Activated T-cell treated with anti-CD3 and anti-CD28 coated beads, Interleukin-2, amount 50 U/mL, for 1 hour (primary cell): ENCODE results near the gene RAB27A.
A peak's percentile ranks its signal among the peaks of the same experiment; 100 is the strongest.
"Not testable (repeated sequence)": the region's sequence is repeated elsewhere in the genome, so short reads cannot be mapped to it uniquely, and the experiment has no call there.

Experiments
- DNase-seq: peaks from one replicate; pipeline ENCODE4 v3.0.0-alpha.2; 2020

Gene RAB27A

DNA sequence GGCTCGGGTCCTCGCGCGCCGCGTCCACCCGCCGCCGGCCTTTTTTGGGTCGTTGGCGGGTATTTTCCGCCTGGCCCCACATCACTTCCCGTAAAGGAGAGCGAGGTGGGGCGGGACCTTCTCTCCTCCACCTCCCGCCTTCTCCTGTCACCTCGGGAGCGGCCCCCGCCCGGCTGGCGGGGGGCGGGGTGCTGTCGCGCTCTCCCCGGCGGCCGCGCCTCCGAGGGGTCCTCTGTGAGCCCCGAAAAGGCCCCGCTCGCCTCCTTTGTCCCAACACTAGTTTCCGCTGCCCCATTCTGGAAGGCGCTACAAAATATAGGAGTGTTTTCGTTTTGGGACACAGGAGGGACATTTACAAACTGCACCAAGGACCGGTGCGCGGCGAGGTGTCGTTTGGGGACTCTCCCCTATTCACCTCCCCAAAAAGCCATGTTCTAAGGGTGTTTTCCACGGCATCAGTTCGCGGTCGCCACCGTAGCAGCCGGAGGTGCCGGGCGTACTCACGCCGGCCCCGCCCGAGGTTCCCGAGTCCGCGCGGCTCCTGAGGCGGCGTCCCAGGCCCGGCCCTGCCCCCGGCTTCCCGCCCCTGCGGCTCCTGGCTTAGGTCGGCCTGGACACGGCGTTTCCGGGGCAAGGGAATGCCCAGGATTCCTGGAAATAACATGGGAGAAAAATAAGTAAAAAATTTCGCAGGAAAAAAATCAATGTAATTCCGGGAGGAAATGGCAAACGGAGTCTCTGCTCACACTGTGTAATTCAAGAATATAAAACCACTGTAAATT is at the start of gene RAB27A:
TSS of gene RAB27A (minus strand) at position 68 of the 782 bp plus-strand sequence. CDS start 54,879 bp downstream, outside the sequence.
- DNase-seq: peak; percentile 80

DNA sequence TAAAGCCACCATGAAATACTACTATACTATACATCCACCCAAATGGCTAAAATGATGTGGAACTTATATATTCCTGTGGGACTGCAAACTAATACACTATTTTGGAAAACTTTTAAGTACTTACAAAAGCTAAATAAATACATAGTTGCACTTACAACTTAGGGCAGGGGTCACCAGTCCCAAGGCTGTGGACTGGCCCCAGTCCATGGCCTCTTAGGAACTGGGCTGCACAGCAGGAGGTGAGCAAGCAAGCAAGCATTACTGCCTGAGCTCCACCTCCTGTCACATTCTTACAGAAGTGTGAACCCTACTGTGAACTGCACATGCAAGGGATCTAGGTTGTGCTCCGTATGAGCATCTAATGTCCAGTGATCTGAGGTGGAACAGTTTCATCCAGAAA is 47.5 kb upstream of the RAB27A start:
- no peak for DNase-seq

DNA sequence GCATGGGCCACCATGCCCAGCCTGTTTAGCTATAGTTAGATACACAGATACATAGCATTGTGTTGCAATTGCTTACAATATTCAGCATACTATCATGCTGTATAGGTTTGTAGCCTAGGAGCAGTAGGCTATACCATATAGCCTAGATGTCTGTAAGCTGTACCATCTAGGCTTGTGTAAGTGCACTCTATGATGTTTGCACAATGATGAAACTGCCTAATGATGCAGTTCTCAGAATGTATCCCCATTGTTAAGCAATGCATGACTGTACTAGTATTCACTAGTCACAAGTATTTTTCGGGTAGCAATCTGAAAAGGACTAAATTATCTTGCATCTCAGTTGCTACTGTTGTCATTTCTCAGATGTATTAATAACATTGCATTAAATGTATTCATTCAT is 45.4 kb upstream of the RAB27A start:
- DNase-seq: no peak

DNA sequence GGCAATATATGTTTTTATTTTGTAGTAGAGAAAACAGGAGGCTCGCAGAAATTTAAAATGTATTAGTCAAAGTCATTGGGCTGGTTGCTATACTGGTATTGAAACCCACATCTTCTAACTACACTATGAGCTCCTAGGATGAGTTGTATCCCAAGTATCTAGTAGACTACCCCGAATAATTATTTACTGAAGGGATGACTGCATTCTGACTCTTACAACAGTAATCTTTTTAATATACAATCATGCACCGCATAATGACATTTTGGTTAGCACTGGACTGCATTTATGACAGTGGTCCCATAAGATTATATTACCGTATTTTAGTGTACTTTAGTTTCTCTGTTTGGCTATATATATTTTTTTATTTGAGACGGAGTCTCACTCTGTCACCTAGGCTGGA is 44.8 kb upstream of the RAB27A start:
- DNase-seq: no peak

DNA sequence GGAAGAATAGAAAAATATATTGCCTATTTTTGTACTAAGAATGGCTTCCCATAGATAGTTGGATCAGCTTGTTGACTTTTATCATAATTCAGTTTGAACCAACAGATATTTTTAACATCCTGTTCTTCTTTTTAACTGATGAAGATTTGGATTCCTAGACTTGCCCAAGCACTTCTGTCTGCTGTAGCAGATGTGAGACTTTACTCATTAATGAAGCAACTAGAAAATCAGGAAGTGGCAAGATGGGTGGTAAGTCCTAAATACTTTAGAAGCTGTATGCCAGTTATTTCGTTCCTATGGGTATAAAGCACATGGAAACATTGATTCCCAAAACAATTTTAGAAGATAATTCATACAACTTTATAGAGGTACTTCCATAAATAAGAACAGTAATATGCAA is 37.8 kb upstream of the RAB27A start:
- DNase-seq: no peak

DNA sequence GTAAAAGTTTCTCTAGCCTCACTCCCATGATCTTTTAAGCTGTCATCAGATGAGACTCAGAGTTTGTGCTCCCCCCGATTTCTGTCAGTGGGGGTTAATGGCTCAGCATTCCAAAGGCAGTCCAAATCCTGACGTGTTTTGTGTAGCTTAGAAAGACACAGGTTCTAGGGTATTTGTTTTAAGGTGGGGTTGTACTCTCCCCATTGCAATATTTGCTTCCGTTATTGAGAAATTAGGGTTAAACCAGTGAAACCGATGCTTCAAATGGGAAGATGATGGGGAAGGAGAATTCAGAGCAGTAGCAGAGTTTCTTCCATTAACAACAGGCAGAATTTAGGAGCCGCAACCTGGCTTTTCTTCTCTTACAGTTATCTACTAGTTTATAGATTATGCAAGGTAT is 32.9 kb upstream of the RAB27A start:
- DNase-seq: no peak

DNA sequence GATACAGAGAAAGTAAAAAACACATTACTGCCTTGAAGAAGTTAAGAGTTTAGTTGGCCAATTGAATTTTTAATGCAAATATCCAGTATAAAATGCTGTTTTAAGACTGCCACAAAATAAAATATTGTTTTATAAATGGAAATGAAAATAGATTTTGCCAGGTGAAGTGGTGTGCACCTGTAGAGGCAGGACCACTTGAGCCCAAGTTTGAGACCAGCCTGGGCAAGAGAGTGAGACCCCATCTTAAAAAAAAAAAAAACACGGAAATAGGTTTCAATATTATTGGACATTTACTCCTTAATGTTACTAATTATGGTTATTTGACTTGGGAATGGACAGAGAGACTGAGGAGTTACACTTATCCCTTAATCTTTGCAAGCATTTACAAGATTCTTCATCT is 31.4 kb upstream of the RAB27A start:
- DNase-seq: no peak

DNA sequence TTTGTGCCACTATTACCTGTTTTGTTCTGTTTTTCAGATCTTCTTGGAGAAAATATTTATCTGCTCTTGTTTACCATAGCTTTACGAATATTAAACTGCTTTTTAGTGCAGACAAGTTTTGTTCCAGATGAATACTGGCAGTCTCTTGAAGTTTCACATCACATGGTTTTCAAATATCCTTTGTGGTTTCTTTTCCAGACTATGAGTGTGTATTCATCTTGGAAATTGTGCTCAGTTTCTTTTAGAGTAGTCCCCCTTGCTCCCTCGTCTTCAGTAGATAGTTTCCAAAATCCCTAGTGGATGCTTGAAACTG is 30.6 kb upstream of the RAB27A start:
- DNase-seq: no peak

DNA sequence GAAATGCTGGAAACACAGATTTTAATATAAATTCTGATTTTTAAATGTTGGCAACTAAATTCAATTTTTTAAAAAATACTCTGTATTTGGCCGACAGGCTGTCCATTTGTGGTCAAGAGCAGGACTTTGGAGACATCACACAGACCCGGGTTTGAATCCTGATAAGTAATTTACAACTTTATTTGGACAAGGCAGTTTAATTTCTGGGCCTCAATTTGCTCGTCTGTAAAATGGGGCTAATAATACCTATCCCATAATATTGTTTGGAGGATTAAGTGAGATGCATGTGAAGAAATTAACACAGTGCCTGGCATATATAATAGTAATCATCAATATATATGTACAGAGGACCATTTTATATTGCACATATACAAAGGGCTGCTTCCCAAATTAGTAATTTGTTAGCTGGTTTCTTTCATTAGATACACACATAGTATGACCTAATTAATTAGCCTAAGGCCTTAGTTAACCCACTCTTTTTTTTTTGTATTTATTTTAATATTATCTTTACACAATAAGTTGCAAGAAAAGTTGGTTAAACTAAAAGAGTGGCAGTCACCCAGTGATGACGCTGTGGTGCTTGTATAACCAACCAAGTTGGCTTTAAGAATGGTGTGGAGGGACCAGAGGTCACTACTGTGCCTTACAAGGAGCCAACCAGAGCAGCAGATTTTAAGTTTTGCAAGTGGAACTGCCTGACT is 30.1 kb upstream of the RAB27A start:
- no peak for DNase-seq

DNA sequence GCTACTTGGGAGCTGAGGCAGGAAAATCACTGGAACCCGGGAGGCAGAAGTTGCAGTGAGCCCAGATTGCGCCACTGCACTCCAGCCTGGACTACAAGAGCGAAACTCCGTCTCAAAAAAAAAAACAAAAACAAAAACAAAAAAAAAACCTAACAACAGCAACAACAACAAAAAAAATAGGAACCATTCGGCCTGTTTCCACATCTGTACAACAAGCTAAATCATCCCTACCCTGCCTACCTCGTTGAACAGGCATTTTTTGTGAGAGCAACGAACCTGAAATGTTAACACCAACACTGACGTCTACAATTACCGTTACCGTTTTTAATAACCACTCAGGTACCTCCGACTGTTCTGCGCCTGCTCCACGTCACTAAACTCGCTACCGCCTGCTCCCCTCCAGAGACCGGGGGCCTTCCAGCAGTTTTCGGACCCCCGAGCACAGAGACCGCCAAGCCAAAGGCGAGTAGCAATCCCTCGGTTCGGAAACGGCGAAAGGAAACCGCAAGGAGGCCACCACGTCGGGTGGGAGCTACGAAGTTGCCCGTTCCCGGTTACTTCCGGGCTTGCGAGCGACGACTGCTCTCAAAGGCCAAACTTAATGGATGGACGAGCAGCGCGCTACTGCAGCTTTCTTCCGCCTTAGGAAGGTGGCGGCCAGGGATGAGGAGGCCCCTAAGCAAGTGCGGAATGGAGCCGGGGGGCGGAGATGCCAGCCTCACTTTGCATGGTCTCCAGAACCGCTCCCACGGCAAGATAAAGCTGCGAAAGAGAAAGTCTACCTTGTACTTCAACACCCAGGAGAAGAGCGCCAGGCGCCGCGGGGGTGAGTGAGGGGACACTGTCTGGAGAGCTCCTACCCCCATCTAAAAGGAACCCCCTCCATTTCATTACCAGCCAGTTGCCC is 29.2 kb upstream of the RAB27A start, which contains the start of the genes PIGB and PIGBOS1:
TSS of gene PIGB (plus strand) at position 635 of the 907 bp plus-strand sequence. CDS start at position 664, 29 bp downstream.
TSS of gene PIGBOS1 (minus strand) at position 536 of the 907 bp plus-strand sequence. CDS start 1,331 bp downstream, outside the sequence.
- DNase-seq: peak; percentile 82

DNA sequence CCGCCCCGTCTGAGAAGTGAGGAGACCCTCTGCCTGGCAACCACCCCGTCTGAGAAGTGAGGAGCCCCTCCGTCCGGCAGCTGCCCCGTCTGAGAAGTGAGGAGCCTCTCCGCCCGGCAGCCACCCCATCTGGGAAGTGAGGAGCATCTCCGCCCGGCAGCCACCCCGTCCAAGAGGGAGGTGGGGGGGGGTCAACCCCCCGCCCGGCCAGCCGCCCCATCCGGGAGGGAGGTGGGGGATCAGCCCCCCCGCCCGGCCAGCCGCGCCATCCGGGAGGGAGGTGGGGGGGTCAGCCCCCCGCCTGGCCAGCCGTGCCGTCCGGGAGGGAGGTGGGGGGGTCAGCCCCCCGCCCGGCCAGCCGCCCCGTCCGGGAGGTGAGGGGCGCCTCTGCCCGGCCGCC is 13.2 kb upstream of the RAB27A start:
- not testable (repeated sequence) for DNase-seq

DNA sequence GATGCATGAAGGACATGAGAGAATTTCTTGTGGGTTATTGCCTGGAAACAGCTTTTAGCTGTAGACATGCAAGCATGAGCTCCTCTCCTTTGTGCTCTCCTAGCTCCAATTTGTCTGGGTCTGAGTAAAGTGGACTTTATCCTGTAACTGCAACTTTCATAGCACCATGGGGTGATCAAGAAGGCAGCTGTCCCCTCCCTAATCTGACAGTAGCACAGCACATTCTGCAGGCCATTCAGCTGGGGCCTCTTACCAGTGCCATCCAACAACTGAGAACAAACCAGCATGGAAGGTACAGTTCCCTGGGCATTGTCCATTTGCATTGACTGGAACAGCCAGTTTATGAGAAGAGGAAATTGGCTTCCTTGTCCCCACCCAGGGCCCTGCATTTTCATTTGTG is 7.7 kb upstream of the RAB27A start:
- no peak for DNase-seq

DNA sequence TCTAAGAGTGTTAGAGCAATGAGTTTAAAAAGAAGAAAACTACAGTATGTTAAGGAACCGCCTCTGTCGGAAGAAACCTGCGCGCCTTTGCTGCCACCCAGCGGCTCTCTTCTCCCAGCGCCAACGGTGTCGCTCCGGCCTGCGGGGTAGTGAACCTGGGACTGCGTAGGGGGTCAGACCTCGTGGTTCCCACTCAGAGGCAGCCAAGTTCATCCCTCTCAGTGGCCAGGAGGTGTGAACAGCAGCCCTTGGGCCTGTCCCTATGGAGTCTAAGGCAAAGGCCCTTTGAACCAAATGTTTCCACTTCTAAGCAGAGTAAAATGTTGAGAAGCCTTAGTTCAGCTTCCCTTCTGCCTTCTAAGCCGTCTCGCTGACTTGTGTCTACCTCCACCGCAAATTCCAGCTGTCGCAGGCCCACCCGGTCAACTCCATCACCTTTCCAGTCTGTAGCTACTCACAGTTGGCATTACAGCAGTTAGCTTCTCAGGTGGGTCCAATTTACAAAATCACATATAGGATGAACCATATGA is 980 bp upstream of the RAB27A start:
- peak; percentile 88 for DNase-seq

DNA sequence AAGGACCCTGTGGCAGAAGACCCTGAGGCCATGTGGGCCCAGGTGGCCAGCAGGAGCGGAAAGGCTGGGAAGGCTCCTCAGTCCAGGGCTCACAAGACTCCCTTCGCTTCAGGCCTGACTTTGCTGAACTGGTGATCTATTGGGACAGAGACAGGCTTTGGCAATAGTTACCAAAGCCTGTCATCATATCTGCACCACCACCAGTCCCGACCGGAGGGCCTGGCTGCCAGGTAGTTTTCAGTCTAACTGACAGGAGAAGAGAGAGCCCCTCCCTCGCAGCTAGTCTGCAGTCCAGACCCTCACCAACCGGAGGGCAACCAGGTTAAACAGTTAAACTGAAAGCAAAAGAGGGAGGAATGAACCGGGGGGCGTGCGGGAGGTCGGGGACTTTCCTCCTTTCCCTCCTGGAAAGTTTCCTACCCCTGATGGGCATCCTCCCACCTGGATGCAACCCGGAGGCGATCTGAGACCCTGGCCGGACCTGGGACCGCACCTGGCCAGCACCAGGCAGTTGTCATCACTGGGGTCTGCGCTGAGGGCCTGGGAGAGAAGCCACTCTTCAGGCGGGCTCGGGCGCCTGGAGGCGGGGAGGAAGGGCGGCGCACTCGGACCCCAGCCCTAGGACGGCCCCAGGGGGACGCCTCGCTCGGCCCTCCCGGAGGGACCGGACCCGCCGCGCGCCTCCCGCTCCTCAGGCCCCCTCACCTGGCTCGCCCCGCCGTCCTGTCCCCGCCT is 435 bp downstream of the RAB27A start:
- peak; percentile 51 for DNase-seq

DNA sequence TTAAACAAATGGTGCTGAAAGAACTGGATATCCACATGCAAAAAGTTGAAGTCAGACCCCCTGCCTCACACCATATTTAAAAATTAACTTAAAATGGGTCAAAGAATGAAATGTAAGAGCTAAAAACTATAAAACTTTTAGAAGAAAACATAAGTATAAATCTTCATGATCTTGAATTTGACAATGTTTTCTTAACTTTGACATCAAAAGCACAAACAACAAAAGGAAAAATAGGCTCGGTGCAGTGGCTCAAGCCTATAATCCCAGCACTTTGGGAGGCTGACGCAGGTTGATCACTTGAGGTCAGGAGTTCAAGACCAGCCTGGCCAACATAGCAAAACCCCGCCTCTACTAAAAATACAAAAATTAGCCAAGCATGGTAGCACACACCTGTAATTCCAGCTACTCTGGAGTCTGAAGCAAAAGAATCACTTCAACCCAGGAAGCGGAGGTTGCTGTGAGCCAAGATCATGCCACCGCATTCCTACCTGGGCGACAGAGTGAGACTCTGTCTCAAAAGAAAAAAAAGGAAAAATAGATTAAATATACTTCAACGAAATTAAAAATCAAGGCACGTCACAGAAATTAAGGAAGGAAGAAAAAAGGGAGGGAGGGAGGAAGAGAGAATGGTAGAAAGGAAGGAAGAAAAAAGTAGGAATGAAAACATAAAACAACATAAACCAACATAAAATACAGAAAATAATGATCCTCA is 1.5 kb downstream of the RAB27A start:
- no peak for DNase-seq

DNA sequence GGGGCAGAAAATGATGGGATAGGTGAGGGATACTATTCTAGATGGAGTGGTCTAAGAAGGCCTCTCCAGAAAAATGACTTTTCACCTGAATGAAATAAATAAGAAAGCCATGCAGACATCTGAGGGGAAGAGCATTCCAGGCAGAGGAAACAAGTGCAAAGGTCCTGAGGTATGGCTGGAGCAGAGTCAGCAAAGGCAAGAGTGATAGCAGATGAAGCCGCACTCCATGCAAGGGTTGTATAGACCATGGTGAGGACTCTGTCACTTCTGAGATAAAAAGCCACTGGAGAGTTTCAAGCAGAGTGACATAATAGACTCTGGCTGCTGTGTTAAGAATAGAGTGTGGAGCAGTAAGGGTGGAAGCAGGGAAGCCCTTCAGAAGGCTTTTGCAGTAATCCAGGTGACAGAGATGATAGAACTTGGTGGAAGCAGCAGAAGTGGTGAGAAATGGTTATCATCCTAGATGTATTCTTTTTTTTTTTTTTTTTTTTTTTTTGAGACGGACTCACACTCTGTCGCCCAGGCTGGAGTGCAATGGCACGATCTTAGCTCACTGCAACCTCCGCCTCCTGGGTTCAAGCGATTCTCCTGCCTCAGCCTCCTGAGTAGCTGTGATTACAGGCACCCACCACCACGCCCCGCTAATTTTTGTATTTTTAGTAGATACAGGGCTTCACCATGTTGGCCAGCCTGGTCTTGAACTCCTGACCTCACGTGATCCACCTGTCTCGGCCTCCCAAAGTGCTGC is 3.0 kb downstream of the RAB27A start:
- DNase-seq: not testable (repeated sequence)

DNA sequence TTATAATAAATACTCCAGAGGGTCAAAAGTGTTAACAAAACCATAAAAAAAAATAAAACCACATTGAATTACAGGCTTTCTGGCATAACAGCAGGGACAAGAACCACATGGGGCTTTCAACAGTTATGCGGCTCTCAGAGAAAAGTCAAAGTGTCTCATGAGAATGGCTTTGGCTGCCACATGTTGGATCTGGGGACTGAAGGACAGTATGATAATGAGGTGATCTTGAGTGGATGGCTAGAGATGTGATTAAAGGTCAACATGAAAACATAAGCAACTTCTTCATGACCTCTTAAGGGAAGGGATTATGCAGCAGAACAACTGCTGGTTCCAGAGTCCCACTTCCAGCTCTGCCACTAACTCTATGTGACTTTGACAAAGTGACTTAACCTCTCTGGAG is 5.2 kb downstream of the RAB27A start:
- DNase-seq: no peak

DNA sequence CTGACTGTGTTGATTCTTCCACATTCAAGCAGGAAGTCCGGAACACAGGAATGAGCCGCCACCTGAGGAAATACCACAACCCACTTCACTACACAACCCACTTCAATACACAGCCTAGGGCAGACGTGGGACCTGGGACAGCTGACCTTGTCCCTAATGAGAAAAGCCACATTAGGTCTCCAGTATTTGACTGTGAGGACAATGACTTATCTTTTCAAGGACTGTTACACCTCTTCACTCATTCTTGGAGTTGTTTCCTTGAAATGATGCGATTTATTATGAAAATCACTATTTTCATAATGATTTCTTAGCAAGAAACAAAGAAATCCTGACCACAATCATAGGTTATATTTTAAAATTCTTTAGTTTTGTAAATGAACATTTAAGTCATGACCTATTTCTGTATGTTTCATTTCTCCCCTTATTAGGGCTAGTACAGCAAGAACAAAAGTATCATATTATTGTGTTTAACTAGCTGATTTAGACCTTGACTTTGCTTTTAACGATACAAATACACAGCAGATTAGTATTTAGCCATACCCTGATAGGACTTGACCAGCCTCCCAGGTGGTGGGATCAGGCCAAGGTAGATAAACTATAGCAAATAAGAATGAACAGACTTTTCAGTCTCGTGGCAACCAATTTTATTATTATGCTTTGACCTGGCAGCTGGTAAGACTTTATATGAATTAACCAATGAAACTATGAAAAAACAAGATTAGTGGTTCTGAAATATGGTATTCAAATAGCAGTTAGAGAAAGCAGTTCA is 6.0 kb downstream of the RAB27A start:
- no peak for DNase-seq

DNA sequence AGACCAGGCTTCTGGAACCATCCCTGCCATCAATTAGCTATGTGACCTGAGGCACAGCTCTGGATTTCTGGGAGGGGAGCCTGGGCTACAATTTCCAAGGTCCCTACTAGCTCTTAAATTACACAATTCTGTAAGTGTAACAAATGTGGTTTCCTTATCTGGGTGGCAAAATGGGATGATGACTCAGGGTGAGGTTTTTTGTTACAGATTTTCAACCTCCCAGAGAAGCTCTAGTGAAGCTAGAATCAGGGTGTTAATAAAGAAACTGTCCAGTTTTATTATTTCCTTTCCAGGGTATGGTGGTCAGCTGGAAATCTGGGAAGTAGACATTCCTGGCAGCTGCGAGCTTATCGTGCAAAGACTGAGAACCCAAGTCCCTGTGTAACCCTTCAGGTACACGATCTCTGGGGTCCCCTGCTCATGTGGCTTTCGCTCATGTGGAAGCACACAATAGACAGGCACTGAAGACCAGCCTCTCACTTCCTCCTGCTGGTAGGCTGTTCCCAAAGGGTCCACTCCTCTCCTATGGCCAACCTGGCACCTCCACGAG is 7.3 kb downstream of the RAB27A start:
- no peak for DNase-seq
